PC-9 (cell line): Measurements from ENCODE around the gene C1orf105. TPM values are rescaled to one million over a fixed set of nuclear protein-coding genes. Genes with fewer than 3 reads are reported as not detected.

Source experiments
- BruUV-seq: library from RNA; stranded (reverse); fragments of 400-500 nt; replicated peaks from 2 replicates; lab custom pipeline; 2021; lab: Mats Ljungman, UMichigan
- CTCF ChIA-PET: fragments of 300-600 bp; sonication (Branson Sonifier 250); formaldehyde crosslinking; loops from one replicate; lab custom pipeline; 2022; ENCODE audit warnings: antibody characterized with exemption; lab: Charles Lee
- POLR2A ChIA-PET: fragments of 300-600 bp; sonication (Branson Sonifier 250); formaldehyde crosslinking; loops from one replicate; lab custom pipeline; 2022; ENCODE audit warnings: antibody characterized with exemption; ENCODE audit not compliant: unreplicated experiment; lab: Charles Lee
- DNase-seq, 2 experiments: peaks; one replicate each; pipeline versions ENCODE4 v3.0.0 to v3.0.0-alpha.2; 2015 to 2022; ENCODE audit warnings: mixed read lengths in 1 of 2
- H2AFZ ChIP-seq: fragments of 200-600 bp; sonication (generic); 2 replicates; pipeline ENCODE4 v1.8.1; 2017; ENCODE audit warnings: antibody characterized with exemption
- H3F3A ChIP-seq: fragments of 200-600 bp; sonication (generic); 2 replicates; pipeline ENCODE4 v1.8.1; 2017; ENCODE audit warnings: antibody characterized with exemption, mild to moderate bottlenecking, low read depth; ENCODE audit not compliant: insufficient read depth
- H3K27ac ChIP-seq: fragments of 200-600 bp; sonication (generic); 2 replicates; pipeline ENCODE4 v1.6.1; 2016; ENCODE audit warnings: mixed run types
- H3K27me3 ChIP-seq: fragments of 200-600 bp; sonication (generic); 2 replicates; pipeline ENCODE4 v1.6.1; 2016; ENCODE audit warnings: low read depth, mixed run types; ENCODE audit not compliant: insufficient read depth
- H3K36me3 ChIP-seq: fragments of 200-600 bp; sonication (generic); 2 replicates; pipeline ENCODE4 v1.6.1; 2016; ENCODE audit warnings: low read depth, mixed run types
- H3K4me1 ChIP-seq: fragments of 200-600 bp; sonication (generic); replicated peaks from 2 replicates; pipeline ENCODE4 v1.6.1; 2016; ENCODE audit warnings: mixed run types; ENCODE audit not compliant: insufficient read depth
- H3K4me2 ChIP-seq: fragments of 200-600 bp; sonication (generic); 2 replicates; pipeline ENCODE4 v1.6.1; 2017; ENCODE audit warnings: mixed run types
- H3K4me3 ChIP-seq: fragments of 200-600 bp; sonication (generic); 2 replicates; pipeline ENCODE4 v1.6.1; 2016; ENCODE audit warnings: mixed run types
- H3K79me2 ChIP-seq: fragments of 200-600 bp; sonication (generic); 2 replicates; pipeline ENCODE4 v1.6.1; 2017; ENCODE audit warnings: low read depth, mixed run types
- H3K9me2 ChIP-seq: fragments of 200-600 bp; sonication (generic); 2 replicates; pipeline ENCODE4 v1.8.1; 2017; ENCODE audit warnings: mild to moderate bottlenecking; ENCODE audit not compliant: insufficient read depth
- H3K9me3 ChIP-seq: fragments of 200-600 bp; sonication (generic); 2 replicates; pipeline ENCODE4 v1.8.1; 2016; ENCODE audit warnings: low read depth; ENCODE audit not compliant: insufficient read depth
- H4K20me1 ChIP-seq: fragments of 200-600 bp; sonication (generic); 2 replicates; pipeline ENCODE4 v1.8.1; 2017; ENCODE audit not compliant: insufficient read depth
- CTCF ChIP-seq: fragments of 200-600 bp; sonication (generic); conservative IDR thresholded peaks from 2 replicates; pipeline ENCODE4 v1.6.1; 2017; ENCODE audit warnings: mixed run types, antibody characterized with exemption, mild to moderate bottlenecking, moderate library complexity
- EZH2 ChIP-seq: fragments of 200-600 bp; sonication (generic); IDR thresholded peaks from 2 replicates; pipeline ENCODE4 v1.8.0; 2017; ENCODE audit warnings: antibody characterized with exemption, low read depth
- intact Hi-C: fragments of 100-400 bp; cut with micrococcal nuclease; formaldehyde crosslinking; loops from one replicate; pipeline ENCODE4 v1.10.0; 2022; ENCODE audit not compliant: unreplicated experiment
- total RNA-seq: library from RNA; stranded (reverse); gene quantifications from 2 replicates; pipeline ENCODE4 v1.2.3, GENCODE V29; 2021

The C1orf105 gene
- total RNA-seq, 1 experiment from 2014 or later, result not detected

GRCh38 chr1:172452536-172453152, 32.2 kb downstream of the C1orf105 start:
- intact Hi-C loops, result no loop called here
- Histone ChIP-seq H4K20me1 (no peaks in the 10 kb centered on the region), H2AFZ (no peak overlapping the region), H3K4me2 (no peak overlapping the region), H3K4me3 (no peak overlapping the region), H3K9me2 (no peaks in the 10 kb centered on the region), H3F3A (peaks cover 46% of the 10 kb centered on the region), H3K27ac (no peak overlapping the region), H3K9me3 (no peaks in the 10 kb centered on the region), H3K4me1 (peaks cover 59% of the 10 kb centered on the region), H3K36me3 (no peaks in the 10 kb centered on the region), H3K27me3 (no peaks in the 10 kb centered on the region), H3K79me2 (no peaks in the 10 kb centered on the region)
- TF ChIP-seq EZH2 (no peak), CTCF (no peak)
- ChIA-PET CTCF (no interaction called here), POLR2A (no interaction called here)
- no TSS peak for BruUV-seq
- no peak for DNase-seq

- H3F3A ChIP-seq, result peaks cover 41% of the 10 kb centered on the region
- no peak for TF ChIP-seq EZH2
- no peak for TF ChIP-seq CTCF
- H3K4me1 ChIP-seq, result peaks cover 54% of the 10 kb centered on the region
- no peaks in the 10 kb centered on the region for H4K20me1 ChIP-seq
- H3K27ac ChIP-seq, result no peak overlapping the region
- H3K27me3 ChIP-seq, result no peaks in the 10 kb centered on the region
- no peak for DNase-seq
- no peak overlapping the region for H3K4me2 ChIP-seq
- H2AFZ ChIP-seq, result no peak overlapping the region
- no peaks in the 10 kb centered on the region for H3K36me3 ChIP-seq
- POLR2A ChIA-PET, result interaction anchor here (1.2 kb wide), 1 partner anchor 79 kb away, joined by 10 read pairs; the partner anchor contains the start of gene SUCO
- H3K4me3 ChIP-seq, result no peak overlapping the region
- intact Hi-C loops, result no loop called here
- no peaks in the 10 kb centered on the region for H3K9me2 ChIP-seq
- no peaks in the 10 kb centered on the region for H3K79me2 ChIP-seq
- no TSS peak for BruUV-seq
- H3K9me3 ChIP-seq, result no peaks in the 10 kb centered on the region
- CTCF ChIA-PET, result no interaction called here
These were observed 32.7 kb downstream of the C1orf105 start for GRCh38 chr1:172453153-172453545.

GRCh38 chr1:172453607-172454006, 33.1 kb downstream of the C1orf105 start:
- no TSS peak for BruUV-seq
- peaks cover 36% of the 10 kb centered on the region for H3F3A ChIP-seq
- H3K4me2 ChIP-seq, result no peak overlapping the region
- ChIA-PET POLR2A (interaction anchor here (1.2 kb wide), 1 partner anchor 79 kb away, joined by 10 read pairs; the partner anchor contains the start of gene SUCO), CTCF (no interaction called here)
- no peaks in the 10 kb centered on the region for H3K9me3 ChIP-seq
- H3K27ac ChIP-seq, result no peak overlapping the region
- no peak for DNase-seq
- intact Hi-C loops, result no loop called here
- H2AFZ ChIP-seq, result no peak overlapping the region
- H3K36me3 ChIP-seq, result no peaks in the 10 kb centered on the region
- H3K4me3 ChIP-seq, result no peak overlapping the region
- no peaks in the 10 kb centered on the region for H3K79me2 ChIP-seq
- H3K27me3 ChIP-seq, result no peaks in the 10 kb centered on the region
- H3K9me2 ChIP-seq, result no peaks in the 10 kb centered on the region
- TF ChIP-seq CTCF (no peak), EZH2 (no peak)
- H3K4me1 ChIP-seq, result peaks cover 49% of the 10 kb centered on the region
- no peaks in the 10 kb centered on the region for H4K20me1 ChIP-seq
